ENCODE measurements around the gene M1AP.

DNA sequence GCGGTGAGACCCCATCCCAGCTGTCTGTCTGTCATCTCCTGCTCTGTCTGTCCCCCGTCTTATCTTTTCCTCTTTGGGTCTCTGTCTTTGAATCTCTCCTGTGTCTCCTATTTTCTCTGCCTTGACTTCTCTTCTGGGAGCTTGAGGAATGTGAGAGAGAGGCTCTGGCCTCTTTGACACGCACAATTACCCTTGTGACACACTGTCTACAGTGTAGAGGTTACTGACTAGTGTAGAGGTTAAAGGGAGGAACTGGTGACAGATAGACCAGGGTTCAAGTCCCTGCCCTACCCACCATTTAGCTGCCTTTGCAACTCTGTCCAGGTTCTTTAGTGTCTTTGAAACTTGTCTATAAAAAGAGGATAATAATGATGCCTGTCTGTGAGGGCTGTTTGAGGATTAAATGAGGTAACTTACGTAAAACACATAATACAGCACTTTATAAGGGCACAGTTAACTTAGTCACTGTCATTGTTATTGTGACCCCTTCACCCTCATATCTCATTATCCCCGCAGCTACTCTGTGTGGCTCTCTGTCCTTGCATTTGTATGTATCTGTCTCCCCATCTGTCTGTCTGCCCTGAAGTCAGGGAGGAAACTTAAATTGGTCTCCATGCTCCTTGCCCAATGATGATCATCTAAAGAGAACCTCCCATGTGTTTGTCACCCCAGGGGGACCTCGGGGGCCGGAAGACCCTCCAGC, 25.8 kb upstream of the M1AP start:
- TF ChIP-seq CTCF (IDR thresholded peaks at IDR 0.05) (no peak), ZFX (IDR thresholded peaks at IDR 0.05; ENCODE audit: borderline replicate concordance) (no peak)
